DND-41 (cell line): Measurements from ENCODE around the gene MED25.

Source experiments
- EZH2 ChIP-seq: IDR thresholded peaks from 3 replicates; pipeline ENCODE4 v1.6.1; 2012; ENCODE audit warnings: borderline replicate concordance, low read depth, mild to moderate bottlenecking, moderate library complexity, low read length, inconsistent platforms; ENCODE audit not compliant: severe bottlenecking
- TF ChIP-seq, protein P1 (sequence below): IDR thresholded peaks from 2 replicates; pipeline ENCODE4 v1.5.1; 2012; ENCODE audit warnings: borderline replicate concordance, low read length, moderate library complexity, mild to moderate bottlenecking; ENCODE audit not compliant: poor library complexity, severe bottlenecking; ENCODE audit errors: extremely low read depth

DNA sequence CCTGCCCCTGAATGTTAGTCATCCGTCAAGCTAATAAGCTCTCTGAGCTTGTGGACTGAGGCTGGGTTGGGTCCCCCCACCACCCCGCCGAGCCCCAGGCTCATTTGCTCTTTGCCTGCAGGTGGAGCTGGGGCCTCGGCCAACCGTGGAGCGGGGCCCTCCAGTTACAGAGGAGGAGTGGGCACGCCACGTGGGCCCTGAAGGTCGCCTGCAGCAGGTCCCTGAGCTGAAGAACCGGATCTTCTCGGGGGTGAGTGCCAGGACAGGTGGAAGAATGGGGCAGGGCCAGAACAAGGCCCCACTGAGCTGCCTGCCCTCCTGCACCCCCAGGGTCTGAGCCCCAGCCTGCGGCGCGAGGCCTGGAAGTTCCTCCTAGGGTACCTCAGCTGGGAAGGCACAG, 64.6 kb downstream of the MED25 start:
- TF ChIP-seq, protein P1, sequence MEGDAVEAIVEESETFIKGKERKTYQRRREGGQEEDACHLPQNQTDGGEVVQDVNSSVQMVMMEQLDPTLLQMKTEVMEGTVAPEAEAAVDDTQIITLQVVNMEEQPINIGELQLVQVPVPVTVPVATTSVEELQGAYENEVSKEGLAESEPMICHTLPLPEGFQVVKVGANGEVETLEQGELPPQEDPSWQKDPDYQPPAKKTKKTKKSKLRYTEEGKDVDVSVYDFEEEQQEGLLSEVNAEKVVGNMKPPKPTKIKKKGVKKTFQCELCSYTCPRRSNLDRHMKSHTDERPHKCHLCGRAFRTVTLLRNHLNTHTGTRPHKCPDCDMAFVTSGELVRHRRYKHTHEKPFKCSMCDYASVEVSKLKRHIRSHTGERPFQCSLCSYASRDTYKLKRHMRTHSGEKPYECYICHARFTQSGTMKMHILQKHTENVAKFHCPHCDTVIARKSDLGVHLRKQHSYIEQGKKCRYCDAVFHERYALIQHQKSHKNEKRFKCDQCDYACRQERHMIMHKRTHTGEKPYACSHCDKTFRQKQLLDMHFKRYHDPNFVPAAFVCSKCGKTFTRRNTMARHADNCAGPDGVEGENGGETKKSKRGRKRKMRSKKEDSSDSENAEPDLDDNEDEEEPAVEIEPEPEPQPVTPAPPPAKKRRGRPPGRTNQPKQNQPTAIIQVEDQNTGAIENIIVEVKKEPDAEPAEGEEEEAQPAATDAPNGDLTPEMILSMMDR: no peak
- TF ChIP-seq EZH2: no peak
